ENCODE data around the gene LMOD2. TPM values are rescaled to one million over a fixed set of nuclear protein-coding genes. Genes with fewer than 3 reads are reported as not detected.

The LMOD2 gene
- total and polyA plus RNA-seq, 2 donors (not counting 3 experiments of a cell fraction or from before 2014, with no cell fraction given): not detected

DNA sequence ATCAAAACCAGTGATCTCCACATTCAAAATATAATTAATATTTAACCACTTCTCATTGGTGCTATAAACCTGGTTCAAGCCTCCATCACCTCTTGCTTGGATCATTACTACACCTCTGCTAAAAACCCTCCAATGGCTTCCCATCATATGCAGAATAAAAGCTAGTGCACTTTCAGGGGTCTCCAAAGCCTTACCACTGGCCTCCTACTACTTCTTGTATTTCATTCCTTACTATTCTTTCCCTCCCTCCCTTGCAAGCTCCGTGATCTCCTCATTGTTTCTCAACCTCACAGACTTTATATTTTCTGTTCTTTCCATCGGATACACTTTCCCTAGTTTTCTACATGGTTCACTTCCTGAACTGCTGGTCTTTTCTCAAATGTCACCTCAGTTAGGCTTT lies 31.5 kb downstream of the LMOD2 start:
- FAIRE-seq (no peak), DNase-seq (ENCODE audit: low read depth, low spot score) (no peak)
- Histone ChIP-seq H3K4me3 (replicated peaks in 1 of 3; ENCODE audit: insufficient read depth in 1 of 3, low read depth in 1 of 3, low read length in 3 of 3) (no peak overlapping the region), H3K9ac (replicated peaks; ENCODE audit: extremely low read depth, insufficient read depth, low read length) (no peak overlapping the region), H3K79me2 (ENCODE audit: control insufficient read depth, insufficient read depth, low read length) (no peaks in the 10 kb centered on the region), H3K27ac (ENCODE audit: insufficient read depth, low read depth, low read length) (no peak overlapping the region), H3K27me3 (ENCODE audit: control insufficient read depth in 2 of 2, insufficient read depth in 2 of 2, low read length in 2 of 2) (no peaks in the 10 kb centered on the region), H3K4me2 (ENCODE audit: insufficient read depth, low read length) (no peak overlapping the region), H3K36me3 (ENCODE audit: control insufficient read depth in 2 of 2, extremely low read depth in 1 of 2, insufficient read depth in 2 of 2, low read length in 2 of 2) (peaks cover 0 to 6% of the 10 kb centered on the region in 2 experiments), H3K4me1 (ENCODE audit: control insufficient read depth, extremely low read depth, insufficient read depth, low read length) (no peaks in the 10 kb centered on the region), H3K9me3 (replicated peaks; ENCODE audit: control insufficient read depth, insufficient read depth, low read length) (no peaks in the 10 kb centered on the region), H3K9me1 (replicated peaks; ENCODE audit: control insufficient read depth, extremely low read depth, insufficient read depth, low read length) (no peaks in the 10 kb centered on the region), H2AFZ (ENCODE audit: low read depth, low read length) (no peak overlapping the region), H4K20me1 (replicated peaks; ENCODE audit: control insufficient read depth, extremely low read depth, insufficient read depth, low read length) (no peaks in the 10 kb centered on the region)
- CTCF ChIA-PET: interaction anchor here (1.0 to 2.2 kb wide), 4 partner anchors 14 to 185 kb away, joined by 3 to 13 read pairs (median 6); no protein-coding TSS in a partner anchor
- TF ChIP-seq MAX (IDR thresholded peaks at IDR 0.05; ENCODE audit: insufficient read depth, insufficient read length) (no peak), POLR2A (IDR thresholded peaks at IDR 0.05; ENCODE audit: low read depth, low read length) (no peak), JUN (IDR thresholded peaks at IDR 0.05; ENCODE audit: borderline replicate concordance, insufficient read depth, insufficient read length, low read depth) (no peak), GATA2 (IDR thresholded peaks at IDR 0.05; ENCODE audit: insufficient read depth, insufficient read length, low read depth, low read length) (no peak), MYC (IDR thresholded peaks at IDR 0.05; ENCODE audit: low read depth, low read length) (no peak), POLR2AphosphoS5 (IDR thresholded peaks at IDR 0.05; ENCODE audit: insufficient read depth, low read depth, low read length) (no peak), FOS (IDR thresholded peaks at IDR 0.05; ENCODE audit: borderline replicate concordance, insufficient read depth, low read length) (no peak), EZH2 (IDR thresholded peaks at IDR 0.05; ENCODE audit: borderline replicate concordance, low read depth, low read length, severe bottlenecking) (no peak)
- TF ChIP-seq, protein P1, sequence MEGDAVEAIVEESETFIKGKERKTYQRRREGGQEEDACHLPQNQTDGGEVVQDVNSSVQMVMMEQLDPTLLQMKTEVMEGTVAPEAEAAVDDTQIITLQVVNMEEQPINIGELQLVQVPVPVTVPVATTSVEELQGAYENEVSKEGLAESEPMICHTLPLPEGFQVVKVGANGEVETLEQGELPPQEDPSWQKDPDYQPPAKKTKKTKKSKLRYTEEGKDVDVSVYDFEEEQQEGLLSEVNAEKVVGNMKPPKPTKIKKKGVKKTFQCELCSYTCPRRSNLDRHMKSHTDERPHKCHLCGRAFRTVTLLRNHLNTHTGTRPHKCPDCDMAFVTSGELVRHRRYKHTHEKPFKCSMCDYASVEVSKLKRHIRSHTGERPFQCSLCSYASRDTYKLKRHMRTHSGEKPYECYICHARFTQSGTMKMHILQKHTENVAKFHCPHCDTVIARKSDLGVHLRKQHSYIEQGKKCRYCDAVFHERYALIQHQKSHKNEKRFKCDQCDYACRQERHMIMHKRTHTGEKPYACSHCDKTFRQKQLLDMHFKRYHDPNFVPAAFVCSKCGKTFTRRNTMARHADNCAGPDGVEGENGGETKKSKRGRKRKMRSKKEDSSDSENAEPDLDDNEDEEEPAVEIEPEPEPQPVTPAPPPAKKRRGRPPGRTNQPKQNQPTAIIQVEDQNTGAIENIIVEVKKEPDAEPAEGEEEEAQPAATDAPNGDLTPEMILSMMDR (IDR thresholded peaks at IDR 0.05; ENCODE audit: extremely low read depth in 1 of 2, insufficient read depth in 1 of 2, low read depth in 1 of 2, low read length in 2 of 2): no peak
- intact Hi-C loops (cut with micrococcal nuclease): no loop called here
- POLR2A ChIA-PET: no interaction called here
- dilution Hi-C loops (cut with MboI; ENCODE audit: extremely low pct_ligation_motif_present, low sequenced_read_pairs): no loop called here
- no TSS peak for BruUV-seq (replicated peaks)
